HL-60 (cell line): Measurements from ENCODE around the gene TRAT1.
A peak's percentile ranks its signal among the peaks of the same experiment; 100 is the strongest.

ENCODE experiments used
- DNase-seq, 2 experiments: peaks; one replicate each; pipeline ENCODE4 v3.0.0-alpha.2; 2010 to 2020; ENCODE audit warnings: low read depth in 1 of 2, low spot score in 1 of 2
- H3K27ac ChIP-seq: fragments of 250-450 bp; sonication (Bioruptor Pico); replicated peaks from 2 replicates; pipeline ENCODE4 v1.5.1; 2020; ENCODE audit warnings: mild to moderate bottlenecking, moderate library complexity
- H3K27me3 ChIP-seq: fragments of 250-450 bp; sonication (Bioruptor Pico); 2 replicates; pipeline ENCODE4 v1.5.1; 2021; ENCODE audit warnings: mild to moderate bottlenecking, moderate library complexity; ENCODE audit not compliant: insufficient read depth, poor library complexity, severe bottlenecking
- H3K4me3 ChIP-seq: replicated peaks from 2 replicates; pipeline ENCODE4 v1.5.1; 2011; ENCODE audit warnings: mild to moderate bottlenecking, control low read depth, low read length; ENCODE audit not compliant: insufficient read depth
- GABPA ChIP-seq: IDR thresholded peaks from 2 replicates; pipeline ENCODE4 v1.6.1; 2012; ENCODE audit warnings: low read depth
- POLR2AphosphoS5 ChIP-seq: IDR thresholded peaks from 2 replicates; pipeline ENCODE4 v1.6.1; 2012; ENCODE audit warnings: low read depth
- SPI1 ChIP-seq: IDR thresholded peaks from 2 replicates; pipeline ENCODE4 v1.6.1; 2012; ENCODE audit warnings: low read depth, mild to moderate bottlenecking, borderline replicate concordance
- TF ChIP-seq, protein P1 (sequence below): IDR thresholded peaks from one replicate; pipeline ENCODE4 v1.5.1; 2011; ENCODE audit warnings: low read length, control low read depth, inconsistent platforms; ENCODE audit not compliant: insufficient read depth
- TF ChIP-seq, protein P2 (sequence below): IDR thresholded peaks from 2 replicates; pipeline ENCODE4 v1.6.1; 2012; ENCODE audit warnings: low read depth; ENCODE audit not compliant: insufficient replicate concordance

TRAT1 gene

DNA sequence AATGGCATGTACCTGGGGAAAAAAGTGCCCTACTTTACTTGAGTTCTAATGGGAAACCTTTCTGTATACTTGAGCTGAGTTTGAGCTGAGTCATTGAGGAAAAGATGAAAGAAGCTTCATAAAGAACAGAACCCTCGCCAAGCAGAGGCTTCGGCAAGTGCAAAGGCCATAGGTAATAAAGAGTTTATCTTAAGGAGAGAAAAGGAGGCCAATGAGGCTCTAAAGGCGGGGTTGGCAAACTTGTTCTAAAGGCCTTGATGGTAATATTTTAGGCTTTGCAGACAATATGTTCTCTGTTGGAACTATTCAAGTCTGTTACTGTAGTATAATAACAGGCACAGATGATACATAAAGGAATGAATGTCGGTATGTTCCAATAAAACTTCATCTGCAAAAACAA is 17.6 kb upstream of the TRAT1 start:
- TF ChIP-seq, protein P1, sequence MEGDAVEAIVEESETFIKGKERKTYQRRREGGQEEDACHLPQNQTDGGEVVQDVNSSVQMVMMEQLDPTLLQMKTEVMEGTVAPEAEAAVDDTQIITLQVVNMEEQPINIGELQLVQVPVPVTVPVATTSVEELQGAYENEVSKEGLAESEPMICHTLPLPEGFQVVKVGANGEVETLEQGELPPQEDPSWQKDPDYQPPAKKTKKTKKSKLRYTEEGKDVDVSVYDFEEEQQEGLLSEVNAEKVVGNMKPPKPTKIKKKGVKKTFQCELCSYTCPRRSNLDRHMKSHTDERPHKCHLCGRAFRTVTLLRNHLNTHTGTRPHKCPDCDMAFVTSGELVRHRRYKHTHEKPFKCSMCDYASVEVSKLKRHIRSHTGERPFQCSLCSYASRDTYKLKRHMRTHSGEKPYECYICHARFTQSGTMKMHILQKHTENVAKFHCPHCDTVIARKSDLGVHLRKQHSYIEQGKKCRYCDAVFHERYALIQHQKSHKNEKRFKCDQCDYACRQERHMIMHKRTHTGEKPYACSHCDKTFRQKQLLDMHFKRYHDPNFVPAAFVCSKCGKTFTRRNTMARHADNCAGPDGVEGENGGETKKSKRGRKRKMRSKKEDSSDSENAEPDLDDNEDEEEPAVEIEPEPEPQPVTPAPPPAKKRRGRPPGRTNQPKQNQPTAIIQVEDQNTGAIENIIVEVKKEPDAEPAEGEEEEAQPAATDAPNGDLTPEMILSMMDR, result no peak
- no peak for TF ChIP-seq SPI1
- no peak for TF ChIP-seq POLR2AphosphoS5
- TF ChIP-seq, protein P2, sequence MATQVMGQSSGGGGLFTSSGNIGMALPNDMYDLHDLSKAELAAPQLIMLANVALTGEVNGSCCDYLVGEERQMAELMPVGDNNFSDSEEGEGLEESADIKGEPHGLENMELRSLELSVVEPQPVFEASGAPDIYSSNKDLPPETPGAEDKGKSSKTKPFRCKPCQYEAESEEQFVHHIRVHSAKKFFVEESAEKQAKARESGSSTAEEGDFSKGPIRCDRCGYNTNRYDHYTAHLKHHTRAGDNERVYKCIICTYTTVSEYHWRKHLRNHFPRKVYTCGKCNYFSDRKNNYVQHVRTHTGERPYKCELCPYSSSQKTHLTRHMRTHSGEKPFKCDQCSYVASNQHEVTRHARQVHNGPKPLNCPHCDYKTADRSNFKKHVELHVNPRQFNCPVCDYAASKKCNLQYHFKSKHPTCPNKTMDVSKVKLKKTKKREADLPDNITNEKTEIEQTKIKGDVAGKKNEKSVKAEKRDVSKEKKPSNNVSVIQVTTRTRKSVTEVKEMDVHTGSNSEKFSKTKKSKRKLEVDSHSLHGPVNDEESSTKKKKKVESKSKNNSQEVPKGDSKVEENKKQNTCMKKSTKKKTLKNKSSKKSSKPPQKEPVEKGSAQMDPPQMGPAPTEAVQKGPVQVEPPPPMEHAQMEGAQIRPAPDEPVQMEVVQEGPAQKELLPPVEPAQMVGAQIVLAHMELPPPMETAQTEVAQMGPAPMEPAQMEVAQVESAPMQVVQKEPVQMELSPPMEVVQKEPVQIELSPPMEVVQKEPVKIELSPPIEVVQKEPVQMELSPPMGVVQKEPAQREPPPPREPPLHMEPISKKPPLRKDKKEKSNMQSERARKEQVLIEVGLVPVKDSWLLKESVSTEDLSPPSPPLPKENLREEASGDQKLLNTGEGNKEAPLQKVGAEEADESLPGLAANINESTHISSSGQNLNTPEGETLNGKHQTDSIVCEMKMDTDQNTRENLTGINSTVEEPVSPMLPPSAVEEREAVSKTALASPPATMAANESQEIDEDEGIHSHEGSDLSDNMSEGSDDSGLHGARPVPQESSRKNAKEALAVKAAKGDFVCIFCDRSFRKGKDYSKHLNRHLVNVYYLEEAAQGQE, result no peak
- TF ChIP-seq GABPA, result no peak
- DNase-seq, result no peak
- Histone ChIP-seq H3K4me3 (no peak overlapping the region), H3K27ac (no peak overlapping the region), H3K27me3 (no peaks in the 10 kb centered on the region)

DNA sequence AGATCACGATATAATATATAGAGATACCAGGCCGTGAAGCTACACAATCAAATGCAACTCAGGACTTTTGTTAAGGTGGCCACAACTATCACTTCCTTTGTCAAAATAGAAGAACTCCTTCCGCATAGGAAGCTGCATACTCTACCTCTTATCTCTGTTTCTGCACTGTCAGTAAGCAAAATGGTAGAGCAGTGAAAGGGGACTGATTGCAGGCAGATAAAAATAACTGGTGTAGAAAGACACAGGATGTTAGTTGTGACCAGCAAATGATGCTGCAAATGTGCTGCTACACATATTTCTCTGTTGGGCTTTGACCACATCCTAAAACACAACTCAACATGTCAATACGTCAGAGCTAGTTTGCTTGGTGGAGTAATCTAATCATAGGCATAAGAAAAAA is 16.3 kb upstream of the TRAT1 start:
- DNase-seq, result no peak

DNA sequence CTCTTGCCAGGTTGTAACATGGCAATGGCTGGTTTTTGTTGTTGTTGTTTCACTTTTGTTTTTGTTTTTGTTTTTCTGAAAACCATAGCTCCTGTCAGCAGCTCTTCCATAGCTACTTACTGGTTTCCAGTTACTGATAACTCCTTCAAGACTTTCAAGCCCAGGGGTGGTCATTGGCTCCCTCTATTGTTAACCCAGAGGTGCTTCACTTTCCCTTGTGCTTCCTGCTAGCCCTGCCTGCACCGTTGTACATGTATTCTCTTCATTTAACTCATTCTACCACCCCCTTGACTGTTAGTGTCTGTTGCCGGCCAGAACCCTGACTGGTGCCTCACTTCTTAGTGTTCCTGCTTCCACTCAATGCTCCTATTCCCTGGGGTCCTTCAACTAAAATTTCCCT is 4.2 kb upstream of the TRAT1 start:
- peak in 1 of 2 experiments; percentile 5 for DNase-seq
- H3K27me3 ChIP-seq, result no peaks in the 10 kb centered on the region

More for the DNA sequence above, 16.3 kb upstream of the TRAT1 start:
- no peak for TF ChIP-seq SPI1
- TF ChIP-seq POLR2AphosphoS5, result no peak
- TF ChIP-seq, protein P1, result no peak
- TF ChIP-seq GABPA, result no peak
- TF ChIP-seq, protein P2, result no peak
- Histone ChIP-seq H3K27me3 (no peaks in the 10 kb centered on the region), H3K4me3 (no peak overlapping the region), H3K27ac (no peak overlapping the region)

More for the DNA sequence above, 4.2 kb upstream of the TRAT1 start:
- Histone ChIP-seq H3K27ac (no peak overlapping the region), H3K4me3 (no peak overlapping the region)
- TF ChIP-seq POLR2AphosphoS5 (no peak), SPI1 (no peak), GABPA (no peak)
- TF ChIP-seq, protein P2, result no peak
- TF ChIP-seq, protein P1, result no peak
